Smooth muscle cell of the umbilical artery (primary cell): ENCODE results near the gene CYP39A1. TPM values are rescaled to one million over a fixed set of nuclear protein-coding genes. Genes with fewer than 3 reads are reported as not detected.

Experiments used
- total RNA-seq: library from RNA; depleted of rRNA; stranded (reverse); fragments of >200 nt; gene quantifications from 2 replicates; pipeline ENCODE4 v1.2.3, GENCODE V29; 2014

The CYP39A1 gene, protein sequence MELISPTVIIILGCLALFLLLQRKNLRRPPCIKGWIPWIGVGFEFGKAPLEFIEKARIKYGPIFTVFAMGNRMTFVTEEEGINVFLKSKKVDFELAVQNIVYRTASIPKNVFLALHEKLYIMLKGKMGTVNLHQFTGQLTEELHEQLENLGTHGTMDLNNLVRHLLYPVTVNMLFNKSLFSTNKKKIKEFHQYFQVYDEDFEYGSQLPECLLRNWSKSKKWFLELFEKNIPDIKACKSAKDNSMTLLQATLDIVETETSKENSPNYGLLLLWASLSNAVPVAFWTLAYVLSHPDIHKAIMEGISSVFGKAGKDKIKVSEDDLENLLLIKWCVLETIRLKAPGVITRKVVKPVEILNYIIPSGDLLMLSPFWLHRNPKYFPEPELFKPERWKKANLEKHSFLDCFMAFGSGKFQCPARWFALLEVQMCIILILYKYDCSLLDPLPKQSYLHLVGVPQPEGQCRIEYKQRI
- 0.30 TPM in 1 of 2 replicates, not detected in the other for total RNA-seq

GRCh38 chr6:46652603-46653438 is at the start of gene CYP39A1, which contains the start of gene SLC25A27:
CYP39A1 (minus strand) TSS chr6:46652818; CDS start chr6:46652582, 236 bp downstream.
SLC25A27 (plus strand) TSS chr6:46652975; CDS start chr6:46653193, 218 bp downstream.

GRCh38 chr6:46687619-46688097 is 35.0 kb upstream of the CYP39A1 start, which contains the start of gene TDRD6:
TDRD6 (plus strand) TSS chr6:46687885; CDS start chr6:46688129, 244 bp downstream.

Other genes starting within 250 kb of the CYP39A1 start
- 0.05 TPM in 1 of 2 replicates, not detected in the other for gene RCAN2, start 161.4 kb downstream of the CYP39A1 start, total RNA-seq
- gene SLC25A27, start 157 bp upstream of the CYP39A1 start, total RNA-seq: 2.4 and 3.6 TPM in 2 replicates
- gene TDRD6, start 35.1 kb upstream of the CYP39A1 start, total RNA-seq: under 0.01 and 0.05 TPM in 2 replicates
- not detected in 2 replicates for gene PLA2G7, start 82.6 kb upstream of the CYP39A1 start, total RNA-seq
- gene ANKRD66, start 94.1 kb upstream of the CYP39A1 start, total RNA-seq: not detected in 2 replicates
- not detected in 2 replicates for gene MEP1A, start 140.6 kb upstream of the CYP39A1 start, total RNA-seq